ENCODE data around the gene GKN1.
"Not testable (repeated sequence)": the region's sequence is repeated elsewhere in the genome, so short reads cannot be mapped to it uniquely, and the experiment has no call there.

The GKN1 gene

GRCh38 chr2:68974251-68974650 lies at the start of gene GKN1:
TSS of gene GKN1 (plus strand) at chr2:68974636. CDS start at chr2:68974678, 42 bp downstream.
- DNase-seq = no peak

- peak; percentile 34 for DNase-seq
Measured at GRCh38 chr2:68925295-68925896, 49.0 kb upstream of the GKN1 start.

GRCh38 chr2:68926796-68927195 lies 47.6 kb upstream of the GKN1 start:
- DNase-seq = no peak

- DNase-seq = no peak
Measured at GRCh38 chr2:68931149-68931711, 43.2 kb upstream of the GKN1 start.

GRCh38 chr2:68931799-68932198 lies 42.6 kb upstream of the GKN1 start:
- no peak for DNase-seq

- no peak for DNase-seq
Measured at GRCh38 chr2:68932402-68932801, 42.0 kb upstream of the GKN1 start.

DNA sequence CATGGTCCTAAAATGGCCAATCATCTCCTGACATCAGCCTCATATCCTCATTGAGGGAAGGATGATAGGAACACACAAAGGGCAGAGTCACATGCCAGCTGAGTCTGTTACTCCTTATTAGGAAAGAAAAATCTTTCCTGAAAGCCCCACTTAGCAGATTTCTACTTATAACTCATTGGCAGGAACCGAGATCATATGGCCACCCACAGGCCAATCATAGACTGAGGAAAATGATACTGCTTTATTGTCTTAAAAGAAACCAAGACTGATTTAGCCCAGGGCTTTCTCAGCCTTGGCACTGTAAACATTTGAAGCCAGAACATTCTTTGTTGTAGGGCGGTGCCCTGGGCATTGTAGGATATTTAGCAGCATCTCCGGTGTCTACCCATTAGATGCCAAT lies 40.4 kb upstream of the GKN1 start:
- no peak for DNase-seq

DNA sequence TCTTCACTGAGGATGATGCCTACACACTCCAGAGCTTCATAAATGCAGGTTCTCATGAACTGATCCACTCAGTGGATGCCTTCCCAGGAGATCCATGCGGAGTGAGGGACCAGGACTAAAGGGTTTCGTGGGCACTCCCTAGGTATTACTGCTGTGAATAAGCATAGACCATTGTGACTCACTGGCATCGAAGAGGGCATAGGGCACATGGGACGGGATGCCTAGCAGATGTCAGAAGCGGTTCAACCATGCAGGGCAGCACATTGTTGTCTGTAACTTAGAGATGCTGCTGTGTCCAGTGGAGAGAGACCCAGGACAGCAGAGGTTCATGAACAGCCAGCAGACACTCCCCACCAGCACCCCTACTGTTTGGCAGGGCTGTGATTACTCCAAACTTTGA lies 39.0 kb upstream of the GKN1 start:
- DNase-seq = no peak

- DNase-seq = no peak
Measured at GRCh38 chr2:68936427-68936826, 38.0 kb upstream of the GKN1 start.

GRCh38 chr2:68936889-68937288 lies 37.5 kb upstream of the GKN1 start:
- DNase-seq = no peak

DNA sequence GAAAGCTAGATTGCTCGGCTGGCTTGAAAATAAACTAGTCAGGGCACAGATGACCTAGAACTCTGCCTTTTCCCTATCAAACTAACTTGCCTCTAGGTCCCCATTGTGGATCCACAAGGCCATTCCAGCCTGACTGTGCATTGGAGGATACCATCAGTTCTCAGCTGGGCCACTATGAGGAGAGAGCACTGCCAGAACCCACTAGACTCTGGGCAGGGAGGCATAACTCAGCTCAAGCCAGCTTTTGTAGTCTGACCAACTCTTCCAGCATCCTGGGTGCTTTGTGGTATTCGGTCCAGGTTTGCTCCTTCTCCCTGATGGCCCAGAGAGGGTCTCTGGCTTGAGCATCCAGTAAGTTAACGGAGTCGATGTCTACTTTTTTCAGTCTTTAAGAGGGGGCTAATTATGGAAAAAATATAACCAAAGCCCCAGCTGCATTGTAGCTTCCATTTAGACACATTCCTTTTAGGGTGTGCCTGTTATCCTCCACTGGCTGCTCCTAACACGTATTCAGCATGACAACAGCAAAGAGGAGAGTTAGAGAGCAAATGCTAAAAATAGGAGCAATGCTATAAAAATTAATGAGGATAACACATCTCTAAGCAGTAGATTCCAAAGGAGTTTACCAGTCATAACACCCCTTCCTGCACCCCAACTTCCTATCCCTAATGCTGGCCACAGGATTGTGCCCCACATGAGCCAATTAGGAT lies 36.9 kb upstream of the GKN1 start:
- no peak for DNase-seq

DNA sequence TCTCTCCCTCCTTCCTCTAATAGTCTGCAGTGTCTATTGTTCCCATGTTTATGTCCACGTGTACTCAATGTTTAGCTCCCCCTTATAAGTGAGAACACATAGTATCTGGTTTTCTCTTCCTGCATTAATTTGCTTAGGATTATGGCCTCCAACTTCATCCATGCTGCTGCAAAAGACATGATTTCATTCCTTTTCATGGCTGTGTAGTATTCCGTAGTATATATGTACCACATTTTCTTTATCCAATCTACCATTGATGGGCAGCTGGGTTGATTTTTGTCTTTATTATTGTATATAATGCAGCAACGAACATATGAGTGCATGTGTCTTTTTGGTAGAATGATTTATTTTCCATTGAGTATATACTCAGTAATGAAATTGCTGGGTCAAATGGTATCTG lies 35.5 kb upstream of the GKN1 start:
- DNase-seq = no peak

GRCh38 chr2:68939962-68940361 lies 34.5 kb upstream of the GKN1 start:
- no peak for DNase-seq

- DNase-seq = no peak
Measured at GRCh38 chr2:68940369-68940768, 34.1 kb upstream of the GKN1 start.

DNA sequence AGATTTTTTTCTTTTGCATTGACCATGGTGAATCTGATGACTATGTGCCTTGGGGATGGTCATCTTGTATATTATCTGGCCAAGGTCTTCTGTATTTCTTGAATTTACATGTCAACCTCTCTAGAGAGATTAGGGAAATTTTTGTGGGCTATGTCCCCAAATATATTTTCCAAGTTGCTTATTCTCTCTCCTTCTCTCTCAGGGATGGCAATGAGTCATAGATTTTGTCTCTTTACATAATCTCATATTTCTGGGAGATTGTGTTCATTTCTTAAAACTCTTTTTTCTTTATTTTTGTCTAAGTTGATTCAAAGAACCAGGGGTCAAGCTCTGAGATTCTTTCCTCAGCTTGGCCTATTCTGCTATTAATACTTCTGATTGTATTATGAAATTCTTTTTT lies 31.6 kb upstream of the GKN1 start:
- DNase-seq = no peak

DNA sequence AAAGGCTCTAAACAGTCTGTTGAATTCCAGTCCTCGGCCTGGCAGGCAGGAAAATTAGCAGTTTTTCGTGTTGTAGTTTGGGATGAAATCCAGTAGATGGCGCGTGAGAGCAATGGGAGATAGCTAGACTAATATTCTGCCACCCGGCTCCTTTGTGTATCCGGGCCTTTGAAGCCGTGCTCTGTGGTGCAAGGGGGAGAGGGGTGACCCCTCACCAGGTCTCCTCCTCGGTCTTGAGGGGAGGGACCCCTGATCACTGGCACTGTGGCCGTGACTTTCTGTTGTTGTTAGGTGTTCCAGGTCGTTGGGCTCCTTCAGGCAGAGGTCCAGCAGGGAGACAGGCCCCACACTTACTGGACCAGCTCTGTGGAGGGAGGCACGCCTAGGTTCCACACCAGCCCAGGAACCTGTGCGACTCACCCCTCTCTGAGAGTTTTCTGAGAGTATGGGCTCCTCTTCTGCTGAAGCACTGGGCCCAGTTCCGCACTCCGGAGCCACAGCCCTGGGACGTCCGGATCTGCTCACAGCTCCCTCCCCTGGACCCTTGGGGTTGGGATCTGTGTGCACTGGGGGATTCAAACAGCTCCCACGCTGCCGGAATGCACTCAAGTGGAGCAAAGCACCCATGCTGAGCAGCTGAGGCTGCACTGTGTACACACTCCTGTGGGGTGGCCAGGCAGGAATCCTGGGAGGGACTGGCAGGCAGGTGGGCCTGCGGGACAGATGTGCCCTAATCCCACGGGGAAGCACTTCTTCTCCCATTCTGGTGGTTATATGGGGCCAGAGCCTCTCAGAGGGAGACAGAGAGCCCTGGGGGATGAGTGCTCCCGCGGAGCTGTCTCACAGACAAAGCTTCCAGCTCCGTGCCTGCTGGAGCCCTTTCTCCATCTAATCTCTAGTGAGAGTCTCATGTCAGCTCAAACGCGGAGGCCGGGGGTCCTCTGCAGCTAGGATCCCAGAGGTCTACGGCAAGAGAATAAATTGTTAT lies 30.6 kb upstream of the GKN1 start:
- DNase-seq = peak; percentile 61

- DNase-seq = no peak
Measured at GRCh38 chr2:68946117-68946516, 28.3 kb upstream of the GKN1 start.

DNA sequence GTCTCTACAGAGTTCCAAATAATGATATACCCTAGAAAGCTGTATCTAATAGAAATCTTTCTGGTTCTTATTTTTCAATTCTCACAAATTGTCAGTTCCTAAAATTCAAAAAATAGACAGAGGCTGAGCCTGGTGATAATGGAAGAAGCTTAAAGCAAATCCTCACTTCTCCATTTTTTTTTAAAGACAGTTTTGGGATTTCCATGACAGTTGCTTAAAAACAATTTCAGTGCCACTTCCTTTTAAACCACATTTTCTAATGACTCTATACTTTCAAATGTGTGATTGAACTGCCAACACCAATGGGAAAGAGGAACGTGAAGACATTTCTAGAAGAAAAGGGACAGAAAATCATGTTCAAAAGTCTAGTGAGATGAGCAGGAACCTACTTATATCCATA lies 25.7 kb upstream of the GKN1 start:
- no peak for DNase-seq

- DNase-seq = no peak
Measured at GRCh38 chr2:68951899-68952298, 22.5 kb upstream of the GKN1 start.

GRCh38 chr2:68952887-68953521 lies 21.4 kb upstream of the GKN1 start, which contains the start of gene GKN2:
TSS of gene GKN2 (minus strand) at chr2:68952893. CDS start at chr2:68952861, 32 bp downstream.
- no peak for DNase-seq

GRCh38 chr2:68955432-68955831 lies 19.0 kb upstream of the GKN1 start:
- not testable (repeated sequence) for DNase-seq

GRCh38 chr2:68959001-68959400 lies 15.4 kb upstream of the GKN1 start:
- DNase-seq = no peak

DNA sequence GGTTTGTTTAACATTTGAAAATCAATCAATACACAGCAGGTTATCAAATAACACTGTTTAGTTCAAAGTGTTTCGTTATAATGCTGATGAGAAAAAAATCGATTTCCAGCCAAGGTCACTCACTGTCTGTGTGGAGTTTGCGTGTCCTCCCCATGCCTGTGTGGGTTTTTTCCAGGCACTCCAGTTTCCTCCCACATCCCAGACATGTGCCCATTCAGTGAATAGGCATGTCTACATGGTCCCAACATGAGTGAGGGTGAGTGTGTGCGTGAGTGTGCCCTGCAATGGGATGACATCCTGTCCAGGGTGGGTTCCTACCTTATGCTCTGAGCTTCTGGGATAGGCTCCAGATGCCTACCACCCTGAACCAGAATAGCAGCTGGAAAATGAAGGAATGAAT lies 13.1 kb upstream of the GKN1 start:
- DNase-seq = no peak
